ENCODE measurements around the gene NT5C1B. TPM values are rescaled to one million over a fixed set of nuclear protein-coding genes. Genes with fewer than 3 reads are reported as not detected.

Gene NT5C1B
- total RNA-seq, 1 donor, result not detected

DNA sequence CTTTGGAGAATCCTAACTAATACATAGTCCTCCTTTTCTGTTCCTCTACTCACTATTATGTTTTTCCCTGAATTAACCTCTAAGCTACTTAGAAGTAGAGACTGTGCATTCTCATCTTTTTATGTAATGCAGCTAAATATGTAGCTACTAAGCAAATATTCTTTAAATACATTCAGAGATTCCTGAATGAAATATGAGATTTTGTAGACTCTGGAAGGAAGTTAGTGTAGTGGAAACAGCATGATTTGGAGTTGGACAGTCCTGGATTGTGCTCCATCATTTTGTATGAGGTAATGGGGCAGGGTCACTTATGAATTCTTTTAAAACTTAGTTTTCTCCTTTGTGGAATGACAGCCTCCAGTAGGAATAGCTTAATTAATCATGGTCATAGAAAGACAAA, 24.7 kb upstream of the NT5C1B start:
- Histone ChIP-seq H3K36me3 (ENCODE audit: insufficient read depth, low read length) (no peaks in the 10 kb centered on the region), H2AFZ (ENCODE audit: low read length) (no peak overlapping the region), H3K27ac (ENCODE audit: low read depth, low read length) (peak overlapping the region; percentile 59), H4K20me1 (ENCODE audit: insufficient read depth, low read length) (no peaks in the 10 kb centered on the region), H3K4me1 (ENCODE audit: insufficient read depth, low read length) (peaks cover 28% of the 10 kb centered on the region), H3K9me3 (ENCODE audit: low read depth, low read length) (peaks cover 4% of the 10 kb centered on the region), H3K27me3 (ENCODE audit: insufficient read depth, low read length) (no peaks in the 10 kb centered on the region), H3K4me2 (ENCODE audit: insufficient read depth, low read length) (peak overlapping the region; percentile 21), H3K79me2 (ENCODE audit: insufficient read depth, low read length) (no peaks in the 10 kb centered on the region), H3K4me3 (ENCODE audit: insufficient read depth, low read length) (no peak overlapping the region)
- no peak for DNase-seq (ENCODE audit: insufficient read length, low spot score, missing footprints)
- TF ChIP-seq, protein P1, sequence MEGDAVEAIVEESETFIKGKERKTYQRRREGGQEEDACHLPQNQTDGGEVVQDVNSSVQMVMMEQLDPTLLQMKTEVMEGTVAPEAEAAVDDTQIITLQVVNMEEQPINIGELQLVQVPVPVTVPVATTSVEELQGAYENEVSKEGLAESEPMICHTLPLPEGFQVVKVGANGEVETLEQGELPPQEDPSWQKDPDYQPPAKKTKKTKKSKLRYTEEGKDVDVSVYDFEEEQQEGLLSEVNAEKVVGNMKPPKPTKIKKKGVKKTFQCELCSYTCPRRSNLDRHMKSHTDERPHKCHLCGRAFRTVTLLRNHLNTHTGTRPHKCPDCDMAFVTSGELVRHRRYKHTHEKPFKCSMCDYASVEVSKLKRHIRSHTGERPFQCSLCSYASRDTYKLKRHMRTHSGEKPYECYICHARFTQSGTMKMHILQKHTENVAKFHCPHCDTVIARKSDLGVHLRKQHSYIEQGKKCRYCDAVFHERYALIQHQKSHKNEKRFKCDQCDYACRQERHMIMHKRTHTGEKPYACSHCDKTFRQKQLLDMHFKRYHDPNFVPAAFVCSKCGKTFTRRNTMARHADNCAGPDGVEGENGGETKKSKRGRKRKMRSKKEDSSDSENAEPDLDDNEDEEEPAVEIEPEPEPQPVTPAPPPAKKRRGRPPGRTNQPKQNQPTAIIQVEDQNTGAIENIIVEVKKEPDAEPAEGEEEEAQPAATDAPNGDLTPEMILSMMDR (IDR thresholded peaks at IDR 0.05; ENCODE audit: extremely low read depth, low read depth, low read length), result no peak

DNA sequence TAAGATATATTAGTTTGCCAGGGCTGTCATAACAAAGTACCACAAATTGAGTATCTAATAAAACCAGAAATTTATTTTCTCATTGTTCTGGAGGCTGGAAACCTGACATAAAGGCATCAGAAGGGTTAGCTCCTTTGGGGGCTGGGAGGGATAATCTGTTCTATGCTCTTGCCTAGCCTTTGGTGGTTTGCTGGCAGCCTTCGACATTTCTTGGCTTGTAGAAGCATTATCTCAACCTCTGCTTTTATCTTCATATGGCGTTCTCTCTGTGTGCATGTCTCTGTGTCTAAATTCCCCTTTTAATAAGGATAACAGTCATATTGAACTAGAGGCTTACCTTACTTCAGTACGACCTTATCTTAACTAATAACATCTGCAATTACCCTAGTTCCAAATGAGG, 22.8 kb upstream of the NT5C1B start:
- Histone ChIP-seq H3K36me3 (ENCODE audit: insufficient read depth, low read length) (no peaks in the 10 kb centered on the region), H3K9me3 (ENCODE audit: low read depth, low read length) (no peaks in the 10 kb centered on the region), H3K4me1 (ENCODE audit: insufficient read depth, low read length) (peaks cover 28% of the 10 kb centered on the region), H3K27me3 (ENCODE audit: insufficient read depth, low read length) (no peaks in the 10 kb centered on the region), H2AFZ (ENCODE audit: low read length) (no peak overlapping the region), H3K4me3 (ENCODE audit: insufficient read depth, low read length) (no peak overlapping the region), H3K4me2 (ENCODE audit: insufficient read depth, low read length) (no peak overlapping the region), H4K20me1 (ENCODE audit: insufficient read depth, low read length) (no peaks in the 10 kb centered on the region), H3K27ac (ENCODE audit: low read depth, low read length) (no peak overlapping the region), H3K79me2 (ENCODE audit: insufficient read depth, low read length) (no peaks in the 10 kb centered on the region)
- no peak for DNase-seq (ENCODE audit: insufficient read length, low spot score, missing footprints)
- TF ChIP-seq, protein P1 (IDR thresholded peaks at IDR 0.05; ENCODE audit: extremely low read depth, low read depth, low read length), result no peak

DNA sequence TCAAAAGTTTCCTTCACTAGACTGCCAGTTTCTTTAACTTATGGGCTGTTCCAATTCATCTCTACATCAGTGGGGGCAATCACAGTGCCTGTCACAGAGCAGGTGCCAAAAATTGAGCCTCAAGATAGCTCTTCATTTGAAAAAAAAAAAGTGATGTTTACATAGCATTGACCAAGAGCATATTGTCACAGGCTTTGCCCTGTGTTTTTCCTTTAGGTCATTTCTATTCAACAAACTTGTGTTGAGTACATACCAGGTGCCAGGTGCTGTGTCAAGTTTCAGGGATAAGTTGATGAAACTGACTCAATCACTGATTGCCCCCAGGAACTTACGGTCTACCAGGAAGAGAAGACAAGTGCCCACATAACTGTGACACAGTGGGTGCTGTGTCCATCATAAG, 22.2 kb upstream of the NT5C1B start:
- H3K4me3 ChIP-seq (ENCODE audit: insufficient read depth, low read length), result no peak overlapping the region
- no peaks in the 10 kb centered on the region for H3K79me2 ChIP-seq (ENCODE audit: insufficient read depth, low read length)
- DNase-seq (ENCODE audit: insufficient read length, low spot score, missing footprints), result no peak
- H3K4me1 ChIP-seq (ENCODE audit: insufficient read depth, low read length), result peaks cover 28% of the 10 kb centered on the region
- no peaks in the 10 kb centered on the region for H3K27me3 ChIP-seq (ENCODE audit: insufficient read depth, low read length)
- H3K27ac ChIP-seq (ENCODE audit: low read depth, low read length), result no peak overlapping the region
- no peak overlapping the region for H2AFZ ChIP-seq (ENCODE audit: low read length)
- H4K20me1 ChIP-seq (ENCODE audit: insufficient read depth, low read length), result no peaks in the 10 kb centered on the region
- no peaks in the 10 kb centered on the region for H3K9me3 ChIP-seq (ENCODE audit: low read depth, low read length)
- H3K36me3 ChIP-seq (ENCODE audit: insufficient read depth, low read length), result no peaks in the 10 kb centered on the region
- no peak overlapping the region for H3K4me2 ChIP-seq (ENCODE audit: insufficient read depth, low read length)
- TF ChIP-seq, protein P1 (IDR thresholded peaks at IDR 0.05; ENCODE audit: extremely low read depth, low read depth, low read length), result no peak

DNA sequence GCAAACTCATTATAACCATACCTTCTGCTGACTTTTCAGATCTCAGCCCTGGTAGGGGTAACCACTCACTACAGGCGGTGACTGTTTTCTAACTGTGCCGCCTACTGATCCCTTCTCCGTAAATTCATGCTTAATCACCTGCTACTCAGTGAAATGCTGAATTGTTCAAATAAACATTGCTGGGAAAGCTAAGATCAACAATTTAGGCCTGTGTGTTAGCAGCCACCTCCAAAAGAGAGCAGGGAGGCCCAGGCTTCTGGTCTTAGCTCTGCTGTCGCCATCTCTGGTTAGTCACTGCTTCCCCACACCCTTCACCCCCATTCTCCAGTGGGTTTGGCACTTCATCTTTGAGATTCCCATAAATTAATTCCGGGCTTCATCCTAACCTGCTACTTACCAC, 21.8 kb upstream of the NT5C1B start:
- Histone ChIP-seq H3K4me3 (ENCODE audit: insufficient read depth, low read length) (no peak overlapping the region), H4K20me1 (ENCODE audit: insufficient read depth, low read length) (no peaks in the 10 kb centered on the region), H3K79me2 (ENCODE audit: insufficient read depth, low read length) (no peaks in the 10 kb centered on the region), H3K9me3 (ENCODE audit: low read depth, low read length) (no peaks in the 10 kb centered on the region), H3K27me3 (ENCODE audit: insufficient read depth, low read length) (no peaks in the 10 kb centered on the region), H2AFZ (ENCODE audit: low read length) (peak overlapping the region; percentile 51), H3K4me1 (ENCODE audit: insufficient read depth, low read length) (peaks cover 28% of the 10 kb centered on the region), H3K36me3 (ENCODE audit: insufficient read depth, low read length) (no peaks in the 10 kb centered on the region), H3K4me2 (ENCODE audit: insufficient read depth, low read length) (no peak overlapping the region), H3K27ac (ENCODE audit: low read depth, low read length) (no peak overlapping the region)
- no peak for DNase-seq (ENCODE audit: insufficient read length, low spot score, missing footprints)
- TF ChIP-seq, protein P1 (IDR thresholded peaks at IDR 0.05; ENCODE audit: extremely low read depth, low read depth, low read length), result no peak

Data from osteoblast (primary cell).